Measurements from ENCODE around the gene OTX2. TPM values are rescaled to one million over a fixed set of nuclear protein-coding genes. Genes with fewer than 3 reads are reported as not detected.

OTX2 gene
- total RNA-seq, 2 donors from 2014 or later = not detected

- H3K27ac Mint-ChIP-seq = no peak overlapping the region
- no peaks in the 10 kb centered on the region for H3K36me3 Mint-ChIP-seq
- DNase-seq (ENCODE audit: low spot score) (no peak), ATAC-seq (no peak)
- no peaks in the 10 kb centered on the region for H3K4me1 Mint-ChIP-seq (ENCODE audit: low read depth in 2 of 2)
- H3K4me3 Mint-ChIP-seq = no peak overlapping the region
- H3K27me3 Mint-ChIP-seq = peaks cover 0 to 16% of the 10 kb centered on the region in 2 donors
- H3K9me3 Mint-ChIP-seq = no peaks in the 10 kb centered on the region
Observed at GRCh38 chr14:56751471-56751870, 58.8 kb downstream of the OTX2 start.

Other genes with a start within 250 kb of the OTX2 start
- 10 to 100 TPM; 19.8 to 26.5 TPM for gene TMEM260, start 230.7 kb downstream of the OTX2 start, total RNA-seq

All from natural killer cell treated with Interleukin-12 subunit alpha and Interleukin-12 subunit beta and Interleukin-15 and Interleukin-18, amount 100 ng/mL, for 72 hours (primary cell).